Measurements from ENCODE around the gene OR5L2. TPM values are rescaled to one million over a fixed set of nuclear protein-coding genes. Genes with fewer than 3 reads are reported as not detected.

OR5L2 gene
- total RNA-seq: not detected

DNA sequence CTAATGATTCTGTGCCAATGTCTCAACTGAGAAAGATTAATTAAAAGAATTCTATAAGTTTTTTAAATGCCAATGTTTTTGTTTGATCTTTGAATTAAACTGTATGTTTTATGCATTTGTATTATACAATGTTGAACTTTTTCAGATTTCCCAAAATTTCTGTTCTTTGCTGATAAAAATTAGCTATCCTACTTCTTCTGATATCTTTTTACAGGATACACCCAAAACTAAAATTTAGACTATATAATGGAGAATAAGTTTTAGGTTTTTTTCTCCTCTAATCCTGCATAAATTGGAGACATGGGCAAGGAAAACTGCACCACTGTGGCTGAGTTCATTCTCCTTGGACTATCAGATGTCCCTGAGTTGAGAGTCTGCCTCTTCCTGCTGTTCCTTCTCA, at the start of gene OR5L2:
Gene OR5L2, plus strand, starts transcription at position 301 of the 400 bp plus-strand sequence. Its CDS starts 0 bp downstream, at position 301.
- TF ChIP-seq POLR2A (IDR thresholded peaks at IDR 0.05; ENCODE audit: low read depth): no peak
- TF ChIP-seq EP300 (IDR thresholded peaks at IDR 0.05): no peak
- no peak for TF ChIP-seq POLR2AphosphoS5 (IDR thresholded peaks at IDR 0.05)
- TF ChIP-seq, protein P1, sequence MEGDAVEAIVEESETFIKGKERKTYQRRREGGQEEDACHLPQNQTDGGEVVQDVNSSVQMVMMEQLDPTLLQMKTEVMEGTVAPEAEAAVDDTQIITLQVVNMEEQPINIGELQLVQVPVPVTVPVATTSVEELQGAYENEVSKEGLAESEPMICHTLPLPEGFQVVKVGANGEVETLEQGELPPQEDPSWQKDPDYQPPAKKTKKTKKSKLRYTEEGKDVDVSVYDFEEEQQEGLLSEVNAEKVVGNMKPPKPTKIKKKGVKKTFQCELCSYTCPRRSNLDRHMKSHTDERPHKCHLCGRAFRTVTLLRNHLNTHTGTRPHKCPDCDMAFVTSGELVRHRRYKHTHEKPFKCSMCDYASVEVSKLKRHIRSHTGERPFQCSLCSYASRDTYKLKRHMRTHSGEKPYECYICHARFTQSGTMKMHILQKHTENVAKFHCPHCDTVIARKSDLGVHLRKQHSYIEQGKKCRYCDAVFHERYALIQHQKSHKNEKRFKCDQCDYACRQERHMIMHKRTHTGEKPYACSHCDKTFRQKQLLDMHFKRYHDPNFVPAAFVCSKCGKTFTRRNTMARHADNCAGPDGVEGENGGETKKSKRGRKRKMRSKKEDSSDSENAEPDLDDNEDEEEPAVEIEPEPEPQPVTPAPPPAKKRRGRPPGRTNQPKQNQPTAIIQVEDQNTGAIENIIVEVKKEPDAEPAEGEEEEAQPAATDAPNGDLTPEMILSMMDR (IDR thresholded peaks at IDR 0.05): no peak

DNA sequence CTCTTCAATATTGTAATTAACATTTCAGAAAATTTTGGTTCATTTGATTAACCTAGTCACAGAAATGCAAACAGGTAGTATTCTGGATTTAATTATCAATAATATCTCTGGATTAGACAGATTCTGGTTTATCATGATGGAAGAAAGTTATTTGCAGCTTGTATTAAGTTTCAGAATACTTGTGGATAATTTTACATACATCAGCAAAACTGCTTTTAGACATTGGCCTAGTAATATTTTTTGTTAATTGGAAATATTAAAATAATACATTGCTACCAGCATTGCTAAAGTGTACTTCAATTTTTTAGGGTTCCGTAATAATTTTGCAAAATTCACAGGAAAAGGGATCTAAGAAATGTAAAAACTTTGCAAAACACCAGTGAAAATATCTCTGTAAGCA, 35.4 kb upstream of the OR5L2 start:
- H3K4me1 ChIP-seq: no peaks in the 10 kb centered on the region
- H3K36me3 ChIP-seq: no peaks in the 10 kb centered on the region
- WGBS: 77% methylated on average over 1 of the region's 1 CpG
- H3K27me3 ChIP-seq: no peaks in the 10 kb centered on the region
- intact Hi-C loops (cut with DNase I): no loop called here
- no peak for TF ChIP-seq EP300 (IDR thresholded peaks at IDR 0.05)
- no peak for TF ChIP-seq POLR2A (IDR thresholded peaks at IDR 0.05; ENCODE audit: low read depth)
- TF ChIP-seq, protein P1 (IDR thresholded peaks at IDR 0.05): no peak
- no peak for TF ChIP-seq POLR2AphosphoS5 (IDR thresholded peaks at IDR 0.05)
- no peak overlapping the region for H3K27ac ChIP-seq (replicated peaks in 1 of 4)
- H3K9me3 ChIP-seq: no peaks in the 10 kb centered on the region
- no peak for DNase-seq (ENCODE audit: extremely low spot score)
- no peak overlapping the region for H3K4me3 ChIP-seq

More for the DNA sequence above, at the start of gene OR5L2:
- intact Hi-C loops (cut with DNase I): no loop called here
- no peaks in the 10 kb centered on the region for H3K27me3 ChIP-seq
- H3K27ac ChIP-seq (replicated peaks in 1 of 4): no peak within 1 kb of the TSS
- H3K36me3 ChIP-seq: no peaks in the 10 kb centered on the region
- H3K4me1 ChIP-seq: no peaks in the 10 kb centered on the region
- no peak within 1 kb of the TSS for H3K4me3 ChIP-seq
- H3K9me3 ChIP-seq: no peaks in the 10 kb centered on the region
- no peak for DNase-seq (ENCODE audit: extremely low spot score)

DNA sequence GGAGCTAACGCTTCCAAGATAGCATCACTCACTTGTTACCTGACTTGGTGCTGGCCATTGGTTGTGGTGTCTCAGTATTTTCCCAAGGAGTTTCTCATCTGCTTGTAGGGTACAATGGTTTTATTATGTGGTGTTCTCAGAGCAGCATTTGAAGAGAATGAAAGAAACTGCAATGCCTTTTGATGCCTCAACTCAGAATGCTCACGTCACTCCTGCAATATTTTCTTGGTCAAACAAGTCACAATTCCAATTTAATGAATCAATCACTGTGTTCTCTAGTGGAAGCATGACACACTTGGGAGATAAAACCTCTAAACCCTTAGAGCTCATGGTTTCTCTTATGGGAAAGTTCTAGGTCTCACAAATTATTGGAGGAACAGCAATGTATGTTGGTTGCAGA, 33.7 kb upstream of the OR5L2 start:
- no peaks in the 10 kb centered on the region for H3K9me3 ChIP-seq
- H3K27me3 ChIP-seq: no peaks in the 10 kb centered on the region
- TF ChIP-seq EP300 (IDR thresholded peaks at IDR 0.05) (no peak), POLR2AphosphoS5 (IDR thresholded peaks at IDR 0.05) (no peak), POLR2A (IDR thresholded peaks at IDR 0.05; ENCODE audit: low read depth) (no peak)
- TF ChIP-seq, protein P1 (IDR thresholded peaks at IDR 0.05): no peak
- 48% methylated on average over 2 of the region's 2 CpGs for WGBS
- intact Hi-C loops (cut with DNase I): no loop called here
- no peaks in the 10 kb centered on the region for H3K36me3 ChIP-seq
- no peak for DNase-seq (ENCODE audit: extremely low spot score)
- H3K27ac ChIP-seq (replicated peaks in 1 of 4): no peak overlapping the region
- no peak overlapping the region for H3K4me3 ChIP-seq
- H3K4me1 ChIP-seq: no peaks in the 10 kb centered on the region

DNA sequence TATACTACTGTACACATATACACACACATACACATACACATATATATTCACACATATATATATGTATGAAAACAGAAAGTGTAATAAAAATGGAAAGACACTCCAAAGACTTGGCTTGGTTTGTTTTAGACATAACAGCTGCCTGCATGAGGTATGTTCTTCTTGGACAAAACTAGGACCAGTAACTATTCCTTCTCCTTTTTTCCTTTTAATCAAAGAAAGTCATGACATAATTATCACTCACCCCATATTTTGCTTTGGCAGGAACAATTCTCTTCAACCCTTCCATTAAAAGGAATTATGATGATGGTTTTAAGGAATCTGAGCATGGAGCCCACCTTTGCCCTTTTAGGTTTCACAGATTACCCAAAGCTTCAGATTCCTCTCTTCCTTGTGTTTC, 31.8 kb upstream of the OR5L2 start, which contains the start of gene OR5D14:
Gene OR5D14, plus strand, starts transcription at position 301 of the 400 bp plus-strand sequence. Its CDS starts 0 bp downstream, at position 301.
- H3K4me3 ChIP-seq: no peak within 1 kb of the TSS
- H3K36me3 ChIP-seq: no peaks in the 10 kb centered on the region
- H3K9me3 ChIP-seq: no peaks in the 10 kb centered on the region
- H3K27ac ChIP-seq (replicated peaks in 1 of 4): no peak within 1 kb of the TSS
- intact Hi-C loops (cut with DNase I): no loop called here
- H3K4me1 ChIP-seq: no peaks in the 10 kb centered on the region
- TF ChIP-seq POLR2A (IDR thresholded peaks at IDR 0.05; ENCODE audit: low read depth) (no peak), POLR2AphosphoS5 (IDR thresholded peaks at IDR 0.05) (no peak), EP300 (IDR thresholded peaks at IDR 0.05) (no peak)
- TF ChIP-seq, protein P1 (IDR thresholded peaks at IDR 0.05): no peak
- H3K27me3 ChIP-seq: no peaks in the 10 kb centered on the region
- DNase-seq (ENCODE audit: extremely low spot score): no peak

DNA sequence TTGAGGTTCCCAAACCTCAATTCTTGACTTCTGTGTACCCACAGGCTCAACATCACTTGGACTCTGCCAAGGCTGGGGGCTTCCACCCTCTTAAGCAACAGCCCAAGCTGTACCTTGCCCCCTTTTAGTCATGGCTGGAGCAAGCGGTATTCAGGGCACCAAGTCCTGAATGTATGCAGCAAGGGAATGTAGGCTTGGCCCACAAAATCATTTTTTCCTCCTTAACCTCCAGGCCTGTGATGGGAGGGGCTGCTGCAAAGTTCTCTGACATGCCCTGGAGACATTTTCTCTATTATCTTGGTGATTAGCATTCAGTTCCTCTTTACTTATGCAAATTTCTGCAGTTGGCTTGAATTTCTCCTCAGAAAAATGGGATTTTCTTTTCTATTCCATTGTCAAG, 20.8 kb upstream of the OR5L2 start:
- Histone ChIP-seq H3K27ac (replicated peaks in 1 of 4) (no peak overlapping the region), H3K36me3 (no peaks in the 10 kb centered on the region), H3K27me3 (no peaks in the 10 kb centered on the region), H3K4me1 (no peaks in the 10 kb centered on the region), H3K4me3 (no peak overlapping the region), H3K9me3 (peaks cover 0 to 4% (median 0%) of the 10 kb centered on the region in 4 donors)
- WGBS: 83% methylated on average over 1 of the region's 1 CpG
- DNase-seq (ENCODE audit: extremely low spot score): no peak
- intact Hi-C loops (cut with DNase I): no loop called here
- TF ChIP-seq EP300 (IDR thresholded peaks at IDR 0.05) (no peak), POLR2AphosphoS5 (IDR thresholded peaks at IDR 0.05) (no peak), POLR2A (IDR thresholded peaks at IDR 0.05; ENCODE audit: low read depth) (no peak)
- TF ChIP-seq, protein P1 (IDR thresholded peaks at IDR 0.05): no peak

All from esophagus muscularis mucosa (tissue), 4 donors.